GM19240 (cell line): ENCODE results near the gene SPECC1.
"Not testable (repeated sequence)": the region's sequence is repeated elsewhere in the genome, so short reads cannot be mapped to it uniquely, and the experiment has no call there.

Experiments
- DNase-seq: peaks from one replicate; pipeline ENCODE4 v3.0.0; 2011; ENCODE audit warnings: low spot score; ENCODE audit not compliant: insufficient read length

SPECC1 gene

DNA sequence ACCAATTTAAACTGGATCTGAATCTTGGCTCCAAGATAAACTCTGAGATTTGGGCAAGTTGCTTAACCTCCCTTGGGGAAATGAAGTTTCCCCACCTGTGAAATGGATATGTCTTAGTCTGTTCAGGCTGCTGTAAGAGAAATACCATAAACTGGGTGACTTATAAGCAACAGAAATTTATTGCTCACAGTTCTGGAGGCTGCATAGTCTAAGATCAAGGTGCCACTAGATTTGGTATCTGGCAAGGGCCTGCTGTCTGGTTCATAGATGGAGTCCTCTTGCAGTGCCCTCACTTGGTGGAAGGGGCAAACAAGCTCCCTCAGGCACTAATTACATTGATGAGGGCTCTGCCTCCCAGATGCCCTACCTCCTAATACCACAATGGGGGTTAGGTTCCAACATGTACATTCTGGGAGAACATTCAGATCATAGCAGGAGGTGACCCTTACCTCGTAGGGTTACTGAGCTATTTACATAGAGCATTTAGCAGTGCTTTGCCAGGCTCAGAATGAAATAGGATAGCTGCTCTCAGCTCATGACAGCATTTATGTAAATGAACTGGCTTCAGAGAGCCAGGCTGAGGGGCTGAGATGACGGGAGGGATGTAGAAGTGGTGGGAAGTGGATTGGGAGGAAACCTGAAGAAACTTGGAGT, 83.9 kb downstream of the SPECC1 start:
- DNase-seq: no peak

GRCh38 chr17:20094777-20095176, 85.6 kb downstream of the SPECC1 start:
- no peak for DNase-seq

DNA sequence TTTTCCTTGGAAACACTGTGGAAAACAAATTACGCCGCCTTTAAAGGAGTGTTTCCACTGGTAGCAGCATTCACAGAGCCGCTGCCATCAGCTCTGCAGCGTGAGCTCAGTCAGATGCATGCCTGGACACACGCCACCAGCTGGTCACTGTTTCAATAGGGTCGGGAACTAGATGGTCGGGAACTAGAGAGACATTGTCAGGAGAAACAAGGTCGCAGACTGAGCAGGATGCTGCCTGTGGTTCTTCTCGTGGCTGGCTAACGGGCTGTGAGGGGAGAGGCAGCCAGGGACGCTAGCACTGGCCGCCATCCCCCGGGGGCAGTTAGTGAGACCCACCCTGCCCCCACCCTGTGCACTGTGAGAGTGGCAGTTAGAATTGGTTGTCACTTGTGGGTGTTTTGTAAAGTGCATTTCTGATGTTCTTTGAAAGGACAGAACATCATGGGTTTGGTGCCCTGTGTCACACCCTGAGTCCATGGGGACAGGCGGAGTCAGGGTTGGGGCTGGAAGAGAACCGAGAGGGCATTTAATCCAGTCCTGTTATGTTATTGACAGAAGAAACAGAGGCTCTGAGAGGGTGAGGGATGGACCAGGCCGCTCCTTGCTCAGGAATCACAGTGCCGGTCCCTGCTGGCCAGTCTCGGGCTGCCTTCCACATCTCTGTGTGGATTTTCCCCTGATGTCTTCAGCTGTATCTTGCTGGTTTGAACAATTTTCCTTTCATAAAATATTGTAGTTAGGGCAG, 86.3 kb downstream of the SPECC1 start:
- no peak for DNase-seq

- no peak for DNase-seq
These were observed 87.3 kb downstream of the SPECC1 start for GRCh38 chr17:20096430-20096829.

DNA sequence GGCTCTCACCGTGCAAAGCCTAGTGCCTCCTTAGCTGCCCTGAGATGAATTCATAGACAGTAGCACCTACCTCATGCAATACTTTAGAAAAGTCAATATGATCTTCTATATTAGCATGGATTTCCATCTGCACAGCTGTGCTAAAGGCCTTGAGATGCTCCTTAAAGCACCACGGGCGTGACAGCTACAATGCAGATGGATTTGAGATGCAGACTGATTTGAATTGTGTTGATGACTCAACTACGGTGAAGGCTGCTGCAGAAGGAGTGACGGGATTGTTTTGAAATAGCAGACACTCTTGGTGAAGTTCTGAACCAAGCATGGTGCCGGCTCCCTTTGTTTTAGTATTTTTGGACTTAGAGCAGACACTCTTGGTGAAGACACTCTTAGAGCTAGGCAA, 88.2 kb downstream of the SPECC1 start:
- DNase-seq: no peak

DNA sequence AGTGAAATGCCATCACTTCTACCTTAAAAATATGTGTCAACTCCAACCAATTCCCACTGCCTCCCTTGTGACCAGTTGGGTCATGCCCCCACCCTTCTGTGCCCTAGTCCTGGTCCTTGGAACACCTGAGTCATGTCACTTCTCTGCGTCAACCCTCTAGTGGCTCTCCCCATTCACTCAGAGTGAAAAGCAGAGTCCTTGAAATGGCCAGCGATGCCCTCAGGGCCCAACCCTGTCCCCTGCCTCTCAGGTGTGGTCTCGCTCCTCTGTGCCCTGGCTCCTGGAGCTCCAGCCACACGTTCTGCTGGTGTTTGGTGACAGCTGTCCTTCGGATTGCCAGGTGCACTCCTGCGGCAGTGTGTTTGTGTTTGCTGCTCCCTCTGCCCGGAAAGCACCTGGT, 89.2 kb downstream of the SPECC1 start:
- DNase-seq: no peak

- not testable (repeated sequence) for DNase-seq
These were observed 91.6 kb downstream of the SPECC1 start for GRCh38 chr17:20100806-20101205.

DNA sequence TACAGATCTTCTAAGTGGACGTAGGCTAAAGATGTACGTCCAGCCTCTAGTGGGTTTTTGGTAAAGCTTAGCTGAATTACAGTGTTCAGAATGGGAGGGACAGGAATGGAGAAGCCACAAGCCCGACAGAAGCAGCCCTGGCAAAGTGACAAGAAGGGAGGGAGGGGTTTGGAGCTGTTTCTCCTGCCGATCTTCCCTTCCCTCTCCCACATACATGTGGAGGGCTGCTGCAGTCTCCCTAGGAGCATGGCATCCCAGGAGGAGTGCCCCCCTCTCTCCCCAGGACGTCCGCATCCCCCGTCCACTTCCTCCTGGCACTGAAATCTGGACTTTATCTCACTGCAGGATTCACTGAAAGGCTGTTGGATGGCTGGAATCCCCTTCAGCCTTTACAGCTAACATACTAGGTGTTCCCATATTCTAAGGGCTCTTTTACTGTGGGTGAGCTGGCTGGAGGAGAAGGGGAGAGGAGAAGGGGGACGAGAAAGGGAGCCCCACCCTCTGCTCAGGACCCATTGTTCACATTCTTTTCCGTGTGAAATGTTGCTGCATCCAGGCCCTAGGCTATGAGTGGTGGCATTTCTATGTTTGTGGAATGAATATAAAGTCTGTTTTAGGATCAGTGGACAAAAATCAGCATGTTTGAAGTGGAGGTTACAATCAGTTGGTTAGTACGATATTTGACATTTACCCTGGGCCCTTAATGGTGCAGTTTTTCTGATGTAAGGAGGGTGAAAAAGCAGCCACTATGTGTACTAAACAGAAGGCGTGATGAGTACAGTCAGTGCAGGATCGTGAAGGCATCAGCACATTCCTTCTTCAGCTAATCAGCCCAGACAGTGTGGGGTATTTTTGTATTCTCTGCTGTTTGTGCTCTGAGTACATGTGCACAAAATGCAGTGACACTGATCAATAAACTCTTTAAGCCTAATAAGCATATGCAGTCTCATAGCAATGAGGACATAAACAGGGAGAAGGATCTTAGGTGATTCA, 94.6 kb downstream of the SPECC1 start:
- no peak for DNase-seq

DNA sequence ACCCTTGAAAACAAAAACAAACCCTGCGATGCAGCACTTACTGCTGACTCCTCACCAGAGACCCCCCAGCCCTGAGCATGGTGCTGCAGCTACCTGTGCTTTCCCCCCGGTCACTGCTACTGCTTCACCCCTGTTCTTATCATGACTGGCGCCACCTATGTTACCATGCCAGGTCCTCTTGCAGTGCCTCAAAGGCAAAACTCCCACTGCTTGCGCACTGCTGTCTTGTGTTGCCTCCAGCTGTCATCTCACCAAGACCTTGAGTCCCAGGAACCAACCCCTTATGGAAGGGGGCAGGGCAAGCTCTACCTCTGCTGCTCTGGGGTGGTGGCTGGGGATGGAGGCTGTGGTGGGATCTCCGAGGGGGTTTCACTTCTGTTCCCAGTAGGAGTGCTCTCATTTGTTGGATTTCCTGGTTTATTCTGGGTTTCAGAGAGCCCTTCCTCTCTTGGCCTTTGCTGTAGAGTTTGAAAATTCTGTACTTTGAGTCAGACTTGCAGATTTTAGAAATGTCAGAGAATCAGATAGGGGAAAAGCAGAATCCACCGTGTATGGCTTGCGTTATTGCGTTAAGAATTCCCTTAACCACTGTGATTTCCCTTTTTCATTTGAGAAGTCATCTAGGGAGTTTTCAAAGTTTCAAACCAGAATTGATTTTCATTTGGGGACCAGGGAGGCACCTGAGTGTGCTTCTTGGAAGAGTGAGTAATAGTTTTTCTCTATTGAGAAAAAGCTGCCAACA, 96.6 kb downstream of the SPECC1 start:
- no peak for DNase-seq

GRCh38 chr17:20106446-20106845, 97.3 kb downstream of the SPECC1 start:
- not testable (repeated sequence) for DNase-seq

GRCh38 chr17:20109076-20109475, 99.9 kb downstream of the SPECC1 start:
- no peak for DNase-seq

DNA sequence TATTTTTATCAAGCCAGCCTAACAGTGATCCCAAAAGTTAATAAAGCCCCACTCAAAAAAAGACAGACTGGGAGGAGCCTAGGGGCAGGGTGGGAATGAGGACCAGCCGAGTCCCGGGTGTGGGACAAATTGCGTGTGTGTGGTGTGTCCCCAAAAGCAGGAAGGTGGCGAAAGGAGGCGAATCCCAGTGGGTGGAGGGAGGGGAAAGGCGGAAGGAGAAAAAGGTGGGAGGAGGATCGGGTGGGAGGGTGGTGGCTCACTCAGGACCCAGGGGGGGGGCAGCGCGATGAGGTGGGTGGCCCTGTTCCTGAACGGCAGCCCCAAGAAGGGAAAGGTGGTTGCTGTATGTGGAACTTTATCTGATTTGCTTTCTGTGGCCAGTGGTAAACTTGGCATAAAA, 102.4 kb downstream of the SPECC1 start:
- no peak for DNase-seq

DNA sequence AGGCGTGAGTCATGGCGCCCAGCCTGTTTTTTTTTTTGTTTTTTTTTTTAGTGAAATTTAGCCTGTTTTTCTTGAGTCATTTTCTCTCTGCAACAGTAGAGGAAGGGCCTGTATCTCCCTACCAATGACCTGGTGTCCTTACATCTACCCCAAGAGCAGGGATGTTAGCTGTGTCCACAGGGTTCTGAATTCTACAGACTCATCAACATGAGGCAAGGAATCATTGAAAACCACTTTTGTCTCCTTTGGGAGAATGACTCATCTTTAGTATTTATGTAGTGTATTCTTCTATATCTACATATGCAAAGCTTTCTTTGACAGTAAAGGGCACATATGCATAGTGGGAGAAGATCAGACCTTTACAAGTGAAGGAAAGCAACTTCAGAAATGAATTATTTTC, 105.3 kb downstream of the SPECC1 start:
- DNase-seq: no peak

DNA sequence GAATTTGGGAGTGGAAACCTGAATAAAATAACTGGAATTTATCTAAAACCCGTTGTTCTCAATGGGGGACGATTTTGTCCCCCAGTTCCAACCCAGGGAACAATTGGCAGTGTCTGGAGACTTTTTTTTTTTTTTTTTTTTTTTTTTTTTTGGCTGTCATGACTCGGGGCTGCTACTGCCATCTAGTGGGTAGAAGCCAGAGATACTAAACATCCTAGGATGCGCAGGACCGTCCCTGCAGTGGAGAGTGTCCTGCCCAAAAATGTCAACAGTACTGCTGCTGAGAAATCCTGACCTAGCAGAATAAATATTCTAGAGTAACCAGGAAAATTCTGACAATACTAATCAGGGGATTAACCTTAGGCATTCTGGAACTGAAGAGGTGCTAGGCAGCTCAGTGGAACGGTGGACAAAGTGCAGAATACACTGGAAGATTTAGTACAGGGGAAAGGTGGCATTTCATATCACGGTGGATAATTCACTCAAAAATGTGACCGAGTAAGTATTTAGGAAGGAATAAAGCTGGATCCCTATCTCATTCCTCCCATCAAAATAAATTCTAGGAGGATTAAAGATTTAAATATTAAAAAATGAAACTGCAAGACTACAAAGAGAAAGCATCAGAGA, 107.6 kb downstream of the SPECC1 start:
- peak; percentile 19 for DNase-seq

DNA sequence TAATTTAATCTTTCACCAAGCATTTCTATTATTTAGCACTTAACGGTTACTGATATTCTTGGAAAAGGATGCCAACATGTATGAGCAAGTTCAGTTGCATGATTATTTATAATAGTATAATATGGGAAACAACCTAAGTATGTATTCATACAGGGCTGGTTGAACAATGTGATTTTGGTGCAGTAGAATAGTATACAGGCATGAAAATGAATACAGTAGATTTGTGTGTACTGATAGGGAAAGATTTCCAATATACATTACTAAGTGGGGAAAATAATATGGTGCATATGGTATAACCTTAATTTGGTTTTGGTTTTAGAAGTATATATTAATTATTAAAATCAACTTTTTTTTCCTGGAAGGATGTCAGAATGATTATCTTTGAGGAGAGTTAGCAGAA, 109.1 kb downstream of the SPECC1 start:
- DNase-seq: no peak

DNA sequence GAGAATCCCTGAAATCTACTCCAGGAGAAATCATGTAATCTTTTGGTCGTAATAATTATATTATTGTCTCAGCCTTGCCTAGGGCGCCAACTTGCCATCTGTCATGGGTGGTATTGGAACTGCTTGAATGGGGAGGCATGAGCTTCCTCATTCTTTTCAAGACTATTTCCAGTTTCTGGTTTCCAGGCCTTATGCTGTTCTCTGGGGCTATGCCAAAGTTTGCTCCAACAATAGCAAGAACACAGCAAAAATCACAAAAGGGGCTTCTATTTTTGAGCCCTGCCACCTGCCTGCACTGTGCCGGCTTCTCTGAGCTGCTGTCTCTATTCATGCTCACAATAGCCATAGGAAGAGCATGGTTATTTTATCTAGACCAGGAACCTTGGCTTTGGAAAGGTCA, 111.7 kb downstream of the SPECC1 start:
- no peak for DNase-seq

GRCh38 chr17:20121359-20122253, 112.4 kb downstream of the SPECC1 start:
- DNase-seq: peak; percentile 45

DNA sequence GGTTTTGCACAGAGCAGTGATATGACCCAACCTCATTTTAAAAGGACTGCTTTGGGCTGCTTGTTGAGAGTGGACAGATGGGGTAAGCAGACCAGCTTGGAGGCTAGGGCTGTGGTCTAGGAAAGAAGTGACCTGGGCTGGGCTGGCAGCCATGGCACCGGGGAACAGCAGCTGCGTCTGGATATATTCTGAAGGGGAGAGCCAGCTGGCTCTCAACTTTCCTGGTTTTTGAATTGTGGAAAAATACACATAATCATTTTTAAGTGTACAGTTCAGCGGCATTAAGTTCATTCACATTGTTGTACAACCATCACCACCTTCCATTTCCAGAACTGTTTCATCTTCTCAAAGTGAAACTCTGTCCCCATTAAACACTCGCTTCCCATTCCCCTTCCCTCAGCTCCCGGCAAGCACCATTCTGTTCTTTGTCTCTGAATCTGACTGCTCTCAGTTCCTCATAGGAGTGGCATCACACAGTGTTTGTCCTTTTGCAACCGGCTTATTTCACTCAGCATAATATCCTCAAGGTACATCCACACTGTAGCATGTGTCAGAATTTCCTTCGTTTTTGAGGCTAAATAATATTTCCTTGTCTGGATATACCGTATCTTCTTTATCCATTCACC, 113.2 kb downstream of the SPECC1 start:
- DNase-seq: no peak

GRCh38 chr17:20123209-20123608, 114.0 kb downstream of the SPECC1 start:
- no peak for DNase-seq
